ENCODE measurements around the gene ETV6.
A peak's percentile ranks its signal among the peaks of the same experiment; 100 is the strongest.

Gene ETV6

DNA sequence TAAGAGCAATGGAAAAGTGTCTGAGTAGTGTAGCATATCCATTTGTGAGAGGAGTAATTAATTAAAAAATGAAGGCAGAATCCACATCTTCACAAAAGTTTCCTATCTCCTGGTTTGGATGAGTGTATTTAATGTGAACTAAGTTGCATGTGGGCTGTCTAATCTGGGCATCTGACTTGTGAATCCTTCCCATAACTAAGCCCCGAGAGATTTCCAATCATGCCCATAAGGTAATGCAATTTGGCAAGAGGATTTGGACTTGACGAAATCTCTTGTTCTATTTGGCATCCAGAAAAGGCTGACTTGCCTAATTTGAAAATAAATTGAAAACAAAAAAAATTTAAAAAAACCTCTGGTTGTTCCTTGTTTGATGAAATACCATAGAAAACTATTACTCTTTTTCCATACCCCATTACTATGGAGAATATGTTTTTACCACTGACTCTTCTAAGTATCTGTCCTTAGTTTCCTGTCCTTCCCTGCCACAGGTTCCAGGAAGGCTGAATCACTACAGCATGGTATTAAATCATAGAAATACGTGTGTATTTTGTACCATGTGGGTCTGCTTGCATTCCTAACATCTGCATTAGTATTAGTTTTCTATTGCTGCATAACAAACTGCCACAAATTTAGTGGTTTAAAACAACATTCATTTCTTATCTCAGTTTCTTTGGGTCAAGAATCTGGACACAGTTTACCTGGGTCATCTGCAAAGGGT lies 48.4 kb downstream of the ETV6 start:
- Histone ChIP-seq H3K27ac (ENCODE audit: low read length) (peak overlapping the region; percentile 41; the same call in 1 of the 2 replicates), H4K20me1 (ENCODE audit: insufficient read depth, low read length) (peaks cover 66% of the 10 kb centered on the region), H3K9me3 (ENCODE audit: insufficient read depth, low read length, severe bottlenecking) (no peaks in the 10 kb centered on the region), H3K79me2 (ENCODE audit: insufficient read depth, low read length) (peaks cover 100% of the 10 kb centered on the region), H2AFZ (ENCODE audit: low read depth, low read length) (no peak overlapping the region), H3K36me3 (ENCODE audit: insufficient read depth, low read length) (peaks cover 11% of the 10 kb centered on the region), H3K4me2 (ENCODE audit: insufficient read depth, low read length) (no peak overlapping the region), H3K9ac (ENCODE audit: low read depth, low read length) (no peak overlapping the region), H3K27me3 (ENCODE audit: insufficient read depth, low read length, poor library complexity) (no peaks in the 10 kb centered on the region), H3K4me1 (ENCODE audit: insufficient read depth, low read length) (peaks cover 3% of the 10 kb centered on the region; the same call in 1 of the 2 replicates), H3K4me3 (ENCODE audit: low read depth in 1 of 2, low read length in 2 of 2) (no peak overlapping the region)
- DNase-seq = no peak
- TF ChIP-seq, protein P1, sequence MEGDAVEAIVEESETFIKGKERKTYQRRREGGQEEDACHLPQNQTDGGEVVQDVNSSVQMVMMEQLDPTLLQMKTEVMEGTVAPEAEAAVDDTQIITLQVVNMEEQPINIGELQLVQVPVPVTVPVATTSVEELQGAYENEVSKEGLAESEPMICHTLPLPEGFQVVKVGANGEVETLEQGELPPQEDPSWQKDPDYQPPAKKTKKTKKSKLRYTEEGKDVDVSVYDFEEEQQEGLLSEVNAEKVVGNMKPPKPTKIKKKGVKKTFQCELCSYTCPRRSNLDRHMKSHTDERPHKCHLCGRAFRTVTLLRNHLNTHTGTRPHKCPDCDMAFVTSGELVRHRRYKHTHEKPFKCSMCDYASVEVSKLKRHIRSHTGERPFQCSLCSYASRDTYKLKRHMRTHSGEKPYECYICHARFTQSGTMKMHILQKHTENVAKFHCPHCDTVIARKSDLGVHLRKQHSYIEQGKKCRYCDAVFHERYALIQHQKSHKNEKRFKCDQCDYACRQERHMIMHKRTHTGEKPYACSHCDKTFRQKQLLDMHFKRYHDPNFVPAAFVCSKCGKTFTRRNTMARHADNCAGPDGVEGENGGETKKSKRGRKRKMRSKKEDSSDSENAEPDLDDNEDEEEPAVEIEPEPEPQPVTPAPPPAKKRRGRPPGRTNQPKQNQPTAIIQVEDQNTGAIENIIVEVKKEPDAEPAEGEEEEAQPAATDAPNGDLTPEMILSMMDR (IDR thresholded peaks at IDR 0.05; ENCODE audit: borderline replicate concordance, extremely low read depth, low read length, poor library complexity, severe bottlenecking) = no peak
- no peak for TF ChIP-seq EZH2 (IDR thresholded peaks at IDR 0.05; ENCODE audit: borderline replicate concordance, low read depth, low read length, severe bottlenecking)
- ATAC-seq (ENCODE audit: insufficient read depth, low read depth) = no peak

DNA sequence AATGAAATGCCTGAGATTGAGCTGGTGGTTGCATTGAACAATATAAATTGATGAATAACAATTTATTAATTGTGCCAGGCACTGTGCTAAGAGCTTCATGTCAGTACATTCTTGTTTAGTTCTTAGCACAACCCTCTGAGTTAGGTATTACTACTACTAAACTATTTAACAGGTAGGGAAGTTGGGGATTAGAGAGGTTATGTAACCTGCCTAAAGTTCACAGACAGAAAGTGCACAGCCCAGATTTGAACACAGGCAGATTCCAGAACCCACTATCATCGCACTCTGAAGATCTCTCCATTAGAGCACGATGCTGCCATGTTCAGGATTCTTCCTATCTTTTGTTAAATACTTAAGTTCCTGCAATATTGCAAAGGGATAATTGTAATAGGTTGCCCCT lies 49.3 kb downstream of the ETV6 start:
- Histone ChIP-seq H3K36me3 (ENCODE audit: insufficient read depth, low read length) (peaks cover 11% of the 10 kb centered on the region), H3K9ac (ENCODE audit: low read depth, low read length) (no peak overlapping the region), H3K9me3 (ENCODE audit: insufficient read depth, low read length, severe bottlenecking) (no peaks in the 10 kb centered on the region), H3K4me2 (ENCODE audit: insufficient read depth, low read length) (no peak overlapping the region), H3K4me3 (ENCODE audit: low read depth in 1 of 2, low read length in 2 of 2) (no peak overlapping the region), H3K27ac (ENCODE audit: low read length) (no peak overlapping the region), H3K27me3 (ENCODE audit: insufficient read depth, low read length, poor library complexity) (no peaks in the 10 kb centered on the region), H4K20me1 (ENCODE audit: insufficient read depth, low read length) (peaks cover 60% of the 10 kb centered on the region), H2AFZ (ENCODE audit: low read depth, low read length) (no peak overlapping the region), H3K4me1 (ENCODE audit: insufficient read depth, low read length) (peaks cover 3% of the 10 kb centered on the region; the same call in 1 of the 2 replicates), H3K79me2 (ENCODE audit: insufficient read depth, low read length) (peaks cover 100% of the 10 kb centered on the region)
- DNase-seq = no peak
- ATAC-seq (ENCODE audit: insufficient read depth, low read depth) = no peak
- TF ChIP-seq, protein P1 (IDR thresholded peaks at IDR 0.05; ENCODE audit: borderline replicate concordance, extremely low read depth, low read length, poor library complexity, severe bottlenecking) = no peak
- TF ChIP-seq EZH2 (IDR thresholded peaks at IDR 0.05; ENCODE audit: borderline replicate concordance, low read depth, low read length, severe bottlenecking) = no peak

DNA sequence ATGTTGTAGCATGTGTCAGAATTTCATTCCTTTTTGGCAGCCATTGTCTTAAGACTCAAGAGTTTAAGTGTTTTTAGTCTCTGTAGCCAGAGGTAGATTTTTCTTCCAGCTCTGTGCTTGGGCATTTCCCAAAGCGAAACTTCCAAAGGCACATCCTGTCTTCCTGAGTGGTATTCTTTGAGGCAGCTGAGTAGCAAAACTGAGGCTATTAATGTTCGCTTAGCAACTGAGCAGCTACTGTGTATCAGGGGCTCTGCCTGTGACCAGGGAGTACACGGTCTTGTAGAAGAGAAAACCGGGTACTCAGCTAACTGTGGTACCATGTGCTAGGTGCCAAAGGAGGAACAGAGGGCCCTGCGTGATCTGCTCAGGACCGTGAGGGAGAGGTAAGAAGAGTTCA lies 52.0 kb downstream of the ETV6 start:
- TF ChIP-seq, protein P1 (IDR thresholded peaks at IDR 0.05; ENCODE audit: borderline replicate concordance, extremely low read depth, low read length, poor library complexity, severe bottlenecking) = no peak
- no peak for TF ChIP-seq EZH2 (IDR thresholded peaks at IDR 0.05; ENCODE audit: borderline replicate concordance, low read depth, low read length, severe bottlenecking)
- no peak overlapping the region for H2AFZ ChIP-seq (ENCODE audit: low read depth, low read length)
- H3K36me3 ChIP-seq (ENCODE audit: insufficient read depth, low read length) = peaks cover 2% of the 10 kb centered on the region
- no peaks in the 10 kb centered on the region for H3K27me3 ChIP-seq (ENCODE audit: insufficient read depth, low read length, poor library complexity)
- H3K27ac ChIP-seq (ENCODE audit: low read length) = no peak overlapping the region
- no peak overlapping the region for H3K4me2 ChIP-seq (ENCODE audit: insufficient read depth, low read length)
- no peak for ATAC-seq (ENCODE audit: insufficient read depth, low read depth)
- no peak for DNase-seq
- no peaks in the 10 kb centered on the region for H3K9me3 ChIP-seq (ENCODE audit: insufficient read depth, low read length, severe bottlenecking)
- no peak overlapping the region for H3K4me3 ChIP-seq (ENCODE audit: low read depth in 1 of 2, low read length in 2 of 2)
- no peak overlapping the region for H3K9ac ChIP-seq (ENCODE audit: low read depth, low read length)
- H3K79me2 ChIP-seq (ENCODE audit: insufficient read depth, low read length) = peaks cover 99% of the 10 kb centered on the region
- H3K4me1 ChIP-seq (ENCODE audit: insufficient read depth, low read length) = peaks cover under 1% of the 10 kb centered on the region; the same call in 1 of the 2 replicates
- peaks cover 47% of the 10 kb centered on the region for H4K20me1 ChIP-seq (ENCODE audit: insufficient read depth, low read length)
